Type B pancreatic cell (in vitro differentiated cells): ENCODE measurements around the gene RDH8. TPM values are rescaled to one million over a fixed set of nuclear protein-coding genes. Genes with fewer than 3 reads are reported as not detected.

Experiments used
- DNase-seq: peaks from one replicate; pipeline ENCODE4 v3.0.0; 2021; ENCODE audit warnings: mixed read lengths; ENCODE audit not compliant: unreplicated experiment; ENCODE audit errors: extremely low spot score
- H3K27ac Mint-ChIP-seq: 2 replicates; pipeline ENCODE4 v1.8.0; 2021; ENCODE audit warnings: mild to moderate bottlenecking, mixed read lengths
- H3K27me3 Mint-ChIP-seq: 2 replicates; pipeline ENCODE4 v1.8.0; 2021; ENCODE audit warnings: mixed read lengths
- H3K36me3 Mint-ChIP-seq: 2 replicates; pipeline ENCODE4 v1.8.0; 2021; ENCODE audit warnings: mixed read lengths
- H3K4me1 Mint-ChIP-seq: one replicate; pipeline ENCODE4 v1.8.0; 2021; ENCODE audit warnings: mixed read lengths; ENCODE audit not compliant: unreplicated experiment
- H3K4me3 Mint-ChIP-seq: 2 replicates; pipeline ENCODE4 v1.8.0; 2021; ENCODE audit warnings: mild to moderate bottlenecking, mixed read lengths
- H3K9me3 Mint-ChIP-seq: 2 replicates; pipeline ENCODE4 v1.8.0; 2021; ENCODE audit warnings: mixed read lengths
- total RNA-seq: library from RNA; stranded (reverse); gene quantifications from 2 replicates; pipeline ENCODE4 v1.2.1, GENCODE V29; 2021; ENCODE audit warnings: low replicate concordance
- TF ChIP-seq, protein P1 (sequence below): fragments of 200-600 bp; sonication (generic); conservative IDR thresholded peaks from 2 replicates; pipeline ENCODE4 v1.5.0; 2021; ENCODE audit warnings: antibody characterized with exemption, mild to moderate bottlenecking

Gene RDH8
- total RNA-seq, 1 donor from 2014 or later, result not detected

GRCh38 chr19:9986787-9987281 is 26.4 kb upstream of the RDH8 start:
- Mint-ChIP-seq H3K9me3 (no peaks in the 10 kb centered on the region), H3K4me3 (peak overlapping the region; percentile 61), H3K27ac (no peak overlapping the region), H3K27me3 (peaks cover 13% of the 10 kb centered on the region), H3K36me3 (no peaks in the 10 kb centered on the region), H3K4me1 (peaks cover 3% of the 10 kb centered on the region)
- TF ChIP-seq, protein P1, sequence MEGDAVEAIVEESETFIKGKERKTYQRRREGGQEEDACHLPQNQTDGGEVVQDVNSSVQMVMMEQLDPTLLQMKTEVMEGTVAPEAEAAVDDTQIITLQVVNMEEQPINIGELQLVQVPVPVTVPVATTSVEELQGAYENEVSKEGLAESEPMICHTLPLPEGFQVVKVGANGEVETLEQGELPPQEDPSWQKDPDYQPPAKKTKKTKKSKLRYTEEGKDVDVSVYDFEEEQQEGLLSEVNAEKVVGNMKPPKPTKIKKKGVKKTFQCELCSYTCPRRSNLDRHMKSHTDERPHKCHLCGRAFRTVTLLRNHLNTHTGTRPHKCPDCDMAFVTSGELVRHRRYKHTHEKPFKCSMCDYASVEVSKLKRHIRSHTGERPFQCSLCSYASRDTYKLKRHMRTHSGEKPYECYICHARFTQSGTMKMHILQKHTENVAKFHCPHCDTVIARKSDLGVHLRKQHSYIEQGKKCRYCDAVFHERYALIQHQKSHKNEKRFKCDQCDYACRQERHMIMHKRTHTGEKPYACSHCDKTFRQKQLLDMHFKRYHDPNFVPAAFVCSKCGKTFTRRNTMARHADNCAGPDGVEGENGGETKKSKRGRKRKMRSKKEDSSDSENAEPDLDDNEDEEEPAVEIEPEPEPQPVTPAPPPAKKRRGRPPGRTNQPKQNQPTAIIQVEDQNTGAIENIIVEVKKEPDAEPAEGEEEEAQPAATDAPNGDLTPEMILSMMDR, result no peak
- DNase-seq, result no peak

GRCh38 chr19:9989504-9989903 is 23.8 kb upstream of the RDH8 start:
- Mint-ChIP-seq H3K27me3 (peaks cover 6% of the 10 kb centered on the region), H3K9me3 (no peaks in the 10 kb centered on the region), H3K36me3 (no peaks in the 10 kb centered on the region), H3K27ac (no peak overlapping the region), H3K4me1 (peaks cover 3% of the 10 kb centered on the region), H3K4me3 (no peak overlapping the region)
- TF ChIP-seq, protein P1, result no peak
- DNase-seq, result no peak

- no peaks in the 10 kb centered on the region for H3K36me3 Mint-ChIP-seq
- no peak overlapping the region for H3K27ac Mint-ChIP-seq
- peaks cover 6% of the 10 kb centered on the region for H3K27me3 Mint-ChIP-seq
- peaks cover 3% of the 10 kb centered on the region for H3K4me1 Mint-ChIP-seq
- DNase-seq, result no peak
- no peaks in the 10 kb centered on the region for H3K9me3 Mint-ChIP-seq
- no peak overlapping the region for H3K4me3 Mint-ChIP-seq
- TF ChIP-seq, protein P1, result no peak
Measured at GRCh38 chr19:9991425-9992191, 21.7 kb upstream of the RDH8 start.

- no peaks in the 10 kb centered on the region for H3K36me3 Mint-ChIP-seq
Measured at GRCh38 chr19:9995084-9995483, 18.2 kb upstream of the RDH8 start.

GRCh38 chr19:9995999-9996398 is 17.3 kb upstream of the RDH8 start:
- Mint-ChIP-seq H3K36me3 (no peaks in the 10 kb centered on the region), H3K27ac (no peak overlapping the region), H3K9me3 (no peaks in the 10 kb centered on the region), H3K27me3 (peaks cover 34% of the 10 kb centered on the region), H3K4me3 (no peak overlapping the region), H3K4me1 (peaks cover 7% of the 10 kb centered on the region)
- DNase-seq, result no peak
- TF ChIP-seq, protein P1, result no peak

More at GRCh38 chr19:9995084-9995483, 18.2 kb upstream of the RDH8 start:
- peaks cover 31% of the 10 kb centered on the region for H3K27me3 Mint-ChIP-seq
- H3K9me3 Mint-ChIP-seq, result no peaks in the 10 kb centered on the region
- H3K27ac Mint-ChIP-seq, result no peak overlapping the region
- peaks cover 5% of the 10 kb centered on the region for H3K4me1 Mint-ChIP-seq
- no peak overlapping the region for H3K4me3 Mint-ChIP-seq
- no peak for DNase-seq
- TF ChIP-seq, protein P1, result no peak
